Cortex of kidney (tissue), 1 donor: ENCODE data around the gene SYT1.

Experiments
- DNase-seq: peaks from one replicate; lab custom pipeline; 2025; lab: John Stamatoyannopoulos, UW

Gene SYT1

GRCh38 chr12:78891646-78892353, 27.2 kb downstream of the SYT1 start:
- DNase-seq, result no peak

GRCh38 chr12:78898416-78898815, 33.8 kb downstream of the SYT1 start:
- DNase-seq, result no peak

DNA sequence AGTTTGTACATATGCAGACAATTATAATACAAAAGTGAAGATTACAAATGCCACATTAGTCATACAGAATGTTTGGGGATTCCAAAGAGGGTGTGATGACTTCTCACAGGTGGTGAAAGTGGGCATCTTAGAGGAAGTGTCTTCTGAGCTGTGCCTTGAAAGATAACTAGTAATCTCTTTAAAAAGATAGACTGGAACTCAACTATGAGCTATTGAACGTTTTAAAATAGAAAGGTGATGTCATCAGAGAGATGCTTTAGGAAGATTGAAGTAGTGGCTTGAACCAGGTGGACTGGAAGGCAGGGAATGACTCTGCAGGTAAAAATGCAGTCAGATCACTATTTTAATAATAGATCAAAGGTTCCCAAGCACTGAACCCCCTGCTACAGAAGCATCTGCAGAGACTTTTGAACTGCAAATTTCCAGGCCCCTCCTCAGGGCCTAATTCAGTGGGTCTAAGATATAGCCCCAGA, 50.3 kb downstream of the SYT1 start:
- no peak for DNase-seq

- no peak for DNase-seq
Measured at GRCh38 chr12:78916845-78917480, 52.4 kb downstream of the SYT1 start.

GRCh38 chr12:78917513-78917912, 52.9 kb downstream of the SYT1 start:
- DNase-seq, result no peak

DNA sequence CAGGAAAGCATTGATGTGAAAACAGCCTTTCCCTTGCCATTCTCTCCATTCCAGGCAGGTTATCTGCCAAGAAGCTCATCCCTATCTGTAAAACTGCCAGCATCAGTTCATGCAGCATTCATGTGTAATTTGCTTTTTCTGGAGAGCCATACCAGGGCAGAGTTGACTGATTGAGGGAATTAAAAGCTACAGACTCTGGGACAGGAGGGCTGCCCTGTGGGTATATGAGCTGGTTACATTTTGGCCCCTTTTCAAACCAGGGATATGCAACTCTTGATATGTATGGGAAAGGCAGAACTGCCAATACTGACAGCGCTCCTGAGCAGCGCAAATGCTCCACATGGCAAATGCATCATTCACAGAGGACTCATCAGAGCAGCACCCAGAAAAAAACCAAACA, 53.7 kb downstream of the SYT1 start:
- DNase-seq, result no peak

- DNase-seq, result no peak
Measured at GRCh38 chr12:78928200-78929074, 63.9 kb downstream of the SYT1 start.

GRCh38 chr12:78929075-78929418, 64.5 kb downstream of the SYT1 start:
- DNase-seq, result no peak

GRCh38 chr12:78931466-78931990, 67.0 kb downstream of the SYT1 start:
- no peak for DNase-seq

DNA sequence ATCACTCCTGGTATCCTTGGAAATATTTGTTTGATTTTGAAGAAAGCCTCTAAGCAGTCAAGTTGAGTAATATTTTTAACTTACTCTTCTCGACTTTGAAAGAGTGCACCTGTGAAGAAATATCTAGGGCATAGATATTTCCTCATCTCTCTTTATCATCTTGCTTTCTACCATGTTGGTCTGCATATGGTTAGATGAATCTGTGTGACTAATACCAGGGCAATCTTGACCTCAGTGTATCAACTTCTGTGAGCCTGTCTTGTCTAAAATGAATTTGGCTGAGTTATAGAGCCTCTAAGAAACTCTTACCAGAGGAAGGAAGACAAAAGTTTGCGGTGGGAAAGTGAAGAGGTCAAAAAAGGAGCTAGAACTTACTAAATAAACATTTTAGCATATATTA, 68.4 kb downstream of the SYT1 start:
- DNase-seq, result no peak

- DNase-seq, result no peak
Measured at GRCh38 chr12:78938341-78939084, 73.9 kb downstream of the SYT1 start.

DNA sequence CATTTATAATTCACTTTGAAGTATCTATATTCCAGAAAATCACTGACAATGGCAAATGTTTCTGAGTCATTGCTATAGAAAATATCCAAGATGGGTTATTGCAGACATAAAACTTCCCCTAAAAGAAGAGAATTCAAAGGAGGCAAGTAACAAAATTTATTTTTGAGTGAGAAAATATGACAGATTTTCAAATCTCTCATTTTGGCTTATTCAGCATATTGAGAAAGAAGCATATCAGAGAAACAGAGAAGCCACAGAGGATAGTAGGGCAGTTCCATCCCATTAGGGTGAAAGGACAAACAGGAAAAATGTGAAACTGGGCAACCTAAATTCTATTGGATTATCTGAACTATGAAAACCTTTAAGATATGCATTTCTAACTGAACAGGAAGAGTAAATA, 85.0 kb downstream of the SYT1 start:
- no peak for DNase-seq

- no peak for DNase-seq
Measured at GRCh38 chr12:78951803-78952551, 87.4 kb downstream of the SYT1 start.

GRCh38 chr12:78952552-78952929, 88.0 kb downstream of the SYT1 start:
- no peak for DNase-seq

DNA sequence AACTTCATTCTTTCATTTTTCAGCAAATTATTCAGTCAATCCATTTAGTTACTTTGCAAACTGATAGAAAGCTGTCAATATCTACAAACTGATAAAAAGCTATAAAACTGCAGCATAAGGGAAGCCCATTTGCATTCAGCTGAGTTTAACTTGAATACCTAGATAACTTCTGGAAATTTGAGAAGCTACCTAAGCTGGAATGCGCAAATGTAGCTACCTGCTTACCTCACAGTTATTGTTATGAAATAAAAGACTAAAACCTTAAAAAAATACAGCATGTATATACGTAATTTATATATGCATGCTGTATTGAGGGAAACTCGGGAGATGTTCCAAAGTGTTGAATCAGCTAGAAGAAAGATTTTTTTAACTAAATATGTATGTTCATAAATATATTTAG, 94.4 kb downstream of the SYT1 start:
- DNase-seq, result no peak

GRCh38 chr12:78959556-78959955, 95.0 kb downstream of the SYT1 start:
- no peak for DNase-seq

DNA sequence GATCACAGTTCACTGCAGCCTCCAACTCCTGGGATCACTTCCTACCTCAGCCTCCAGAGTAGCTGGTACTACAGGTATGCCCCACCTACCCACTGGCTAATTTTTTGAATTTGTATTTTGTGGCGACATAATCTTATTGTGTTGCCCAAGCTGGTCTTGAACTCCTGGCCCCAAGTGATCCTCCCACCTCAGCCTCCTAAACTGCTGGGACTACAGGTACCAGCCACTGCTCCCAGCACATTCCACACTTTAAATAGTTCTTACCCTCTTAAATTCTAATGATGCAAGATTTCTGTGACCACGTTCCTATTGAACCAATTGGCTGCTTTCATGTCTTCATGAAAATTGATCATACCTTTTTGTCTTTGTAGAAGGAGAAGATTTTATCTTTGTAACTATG, 96.6 kb downstream of the SYT1 start:
- DNase-seq, result no peak

DNA sequence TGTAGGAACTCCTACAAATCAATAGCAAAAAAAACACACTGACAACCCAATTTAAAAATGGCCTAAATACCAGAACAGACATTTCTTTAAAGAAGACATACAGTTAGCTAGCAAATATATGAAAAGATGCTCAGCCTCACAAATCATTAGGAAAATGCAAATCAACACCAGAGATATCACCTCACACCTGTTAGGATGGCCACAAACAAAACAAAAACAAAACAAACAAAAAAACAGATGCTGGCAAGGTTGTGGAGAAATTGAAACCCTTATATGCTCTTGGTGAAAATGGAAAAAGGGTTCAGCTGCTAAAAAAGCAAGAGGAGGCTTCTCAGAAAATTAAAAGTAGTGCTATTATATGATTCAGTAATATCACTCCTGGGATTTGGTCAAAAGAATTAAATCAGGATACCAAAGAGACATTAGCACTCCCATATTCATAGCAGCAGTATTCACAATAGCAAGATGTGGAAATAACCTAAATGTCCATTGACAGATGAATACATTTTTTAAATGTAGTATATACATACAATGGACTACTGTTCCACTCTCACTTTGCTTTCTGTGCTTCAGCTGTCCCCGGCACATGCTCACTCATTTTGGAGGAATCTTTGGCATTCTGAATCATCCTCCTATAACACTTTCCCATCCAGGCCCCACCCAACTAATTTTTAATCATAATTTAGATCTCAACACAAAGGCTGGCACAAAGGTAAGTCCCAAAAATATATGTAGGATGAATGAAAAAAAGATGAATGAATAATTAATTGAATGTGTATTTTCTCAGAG, 99.1 kb downstream of the SYT1 start:
- DNase-seq, result no peak

GRCh38 chr12:78964521-78964920, 99.9 kb downstream of the SYT1 start:
- no peak for DNase-seq

GRCh38 chr12:78966062-78966461, 101.5 kb downstream of the SYT1 start:
- DNase-seq, result no peak
